ENCODE measurements around the gene ALDOC. TPM values are rescaled to one million over a fixed set of nuclear protein-coding genes. Genes with fewer than 3 reads are reported as not detected.
A peak's percentile ranks its signal among the peaks of the same experiment; 100 is the strongest.

ALDOC gene
- total and polyA plus RNA-seq, 2 of the 13 experiments (the other 11 are each of a cell fraction or from before 2014, with no cell fraction given), result 15.4 to 60.9 TPM

DNA sequence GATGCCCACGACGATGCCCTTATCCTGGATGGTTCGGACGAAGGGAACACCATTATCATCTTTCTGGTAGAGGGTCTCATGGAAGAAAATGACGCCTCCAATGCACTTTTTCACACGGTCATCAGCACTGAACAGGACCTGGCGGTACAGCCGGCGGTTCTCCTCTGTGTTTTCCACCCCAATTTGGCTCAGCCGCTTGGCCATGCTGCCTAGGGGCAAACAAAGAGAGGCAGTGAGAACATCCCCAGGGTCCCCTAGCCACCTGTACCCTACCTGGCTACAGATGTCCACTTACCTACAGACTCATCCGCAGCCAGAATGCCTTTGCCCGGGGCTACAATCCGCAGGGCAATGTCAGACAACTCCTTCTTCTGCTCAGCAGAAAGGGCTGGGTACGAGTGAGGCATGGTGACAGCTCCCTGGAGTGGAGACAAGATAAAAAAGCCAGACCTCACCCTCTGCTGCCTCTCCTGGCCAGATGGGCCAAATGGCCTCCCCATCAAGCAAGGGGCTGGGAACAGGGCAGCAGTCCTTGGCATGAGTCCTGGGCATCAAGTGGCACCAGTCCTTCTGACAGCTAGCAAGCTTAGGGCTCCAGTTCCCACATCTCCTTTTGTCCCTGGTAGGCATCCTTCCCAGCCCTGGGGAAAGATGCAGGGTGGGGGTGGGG is 1.4 kb downstream of the ALDOC start:
- in situ Hi-C loops (cut with HindIII; ENCODE audit: extremely low pct_ligation_motif_present, low pct_unique_long_range_greater_than_20kb) (no loop called here), intact Hi-C loops (cut with micrococcal nuclease; ENCODE audit: unreplicated experiment) (no loop called here)
- H2AFZ ChIP-seq (ENCODE audit: low read length), result no peak overlapping the region
- H4K20me1 ChIP-seq (ENCODE audit: insufficient read depth, low read length), result no peaks in the 10 kb centered on the region
- no peak overlapping the region for H3K27ac ChIP-seq (ENCODE audit: extremely low read length, insufficient read depth, low read length)
- H3K36me3 ChIP-seq (replicated peaks in 1 of 2; ENCODE audit: control insufficient read depth in 1 of 2, insufficient read depth in 2 of 2, low read length in 2 of 2), result peaks cover 15 to 29% of the 10 kb centered on the region in 2 experiments
- 95% methylated on average over 14 of the region's 14 CpGs for WGBS (ENCODE audit: low lambda C conversion rate)
- peak overlapping the region; percentile 49; the same call in 1 of the 2 replicates for H3K9ac ChIP-seq (ENCODE audit: insufficient read depth, low read depth, low read length)
- ChIA-PET POLR2A (no interaction called here), CTCF (ENCODE audit: low intra/inter-chr PET ratio, low total read pairs) (no interaction called here)
- no peak for DNase-seq (ENCODE audit: low spot score)
- H3K9me3 ChIP-seq (ENCODE audit: low read length), result no peaks in the 10 kb centered on the region
- H3K79me2 ChIP-seq (ENCODE audit: insufficient read depth, low read length), result peaks cover 10% of the 10 kb centered on the region
- TF ChIP-seq, protein P1, sequence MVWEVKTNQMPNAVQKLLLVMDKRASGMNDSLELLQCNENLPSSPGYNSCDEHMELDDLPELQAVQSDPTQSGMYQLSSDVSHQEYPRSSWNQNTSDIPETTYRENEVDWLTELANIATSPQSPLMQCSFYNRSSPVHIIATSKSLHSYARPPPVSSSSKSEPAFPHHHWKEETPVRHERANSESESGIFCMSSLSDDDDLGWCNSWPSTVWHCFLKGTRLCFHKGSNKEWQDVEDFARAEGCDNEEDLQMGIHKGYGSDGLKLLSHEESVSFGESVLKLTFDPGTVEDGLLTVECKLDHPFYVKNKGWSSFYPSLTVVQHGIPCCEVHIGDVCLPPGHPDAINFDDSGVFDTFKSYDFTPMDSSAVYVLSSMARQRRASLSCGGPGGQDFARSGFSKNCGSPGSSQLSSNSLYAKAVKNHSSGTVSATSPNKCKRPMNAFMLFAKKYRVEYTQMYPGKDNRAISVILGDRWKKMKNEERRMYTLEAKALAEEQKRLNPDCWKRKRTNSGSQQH (CRISPR knock-in tag; IDR thresholded peaks at IDR 0.05; ENCODE audit: low read depth), result no peak
- peak overlapping the region in 1 of 3 experiments; percentile 63; a peak in 1 of 6 replicates for H3K4me3 ChIP-seq (replicated peaks in 1 of 3; ENCODE audit: insufficient read depth in 1 of 3, low read depth in 2 of 3, low read length in 3 of 3)
- no peaks in the 10 kb centered on the region for H3K27me3 ChIP-seq (ENCODE audit: control insufficient read depth in 1 of 2, insufficient read depth in 2 of 2, low read length in 2 of 2)
- BruUV-seq (replicated peaks), result no TSS peak
- no peak for FAIRE-seq
- peaks cover 53% of the 10 kb centered on the region for H3K4me1 ChIP-seq (ENCODE audit: insufficient read depth, low read length)
- ATAC-seq, result no peak
- H3K4me2 ChIP-seq (ENCODE audit: low read depth, low read length), result peak overlapping the region; percentile 59

DNA sequence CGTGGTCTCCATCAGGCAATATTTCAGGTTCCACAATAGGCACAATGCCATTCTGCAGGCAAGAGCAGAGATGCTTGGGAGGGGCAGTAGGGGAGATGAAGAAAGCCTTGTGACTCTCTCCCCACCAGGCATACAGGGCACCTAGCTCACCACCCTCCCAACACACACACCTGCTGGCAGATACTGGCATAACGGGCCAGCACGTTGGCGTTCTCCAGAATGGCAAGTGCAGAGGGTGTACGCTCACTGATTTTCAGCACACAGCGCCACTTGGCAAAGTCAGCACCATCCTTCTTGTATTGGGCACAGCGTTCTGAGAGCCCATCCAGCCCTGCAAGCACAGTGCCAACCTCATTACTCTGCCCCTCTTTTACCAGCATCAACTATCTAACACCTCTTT is 2.2 kb downstream of the ALDOC start:
- WGBS (ENCODE audit: low lambda C conversion rate), result 86% methylated on average over 6 of the region's 7 CpGs
- Histone ChIP-seq H3K4me3 (replicated peaks in 1 of 3; ENCODE audit: insufficient read depth in 1 of 3, low read depth in 2 of 3, low read length in 3 of 3) (no peak overlapping the region), H4K20me1 (ENCODE audit: insufficient read depth, low read length) (no peaks in the 10 kb centered on the region), H3K27me3 (ENCODE audit: control insufficient read depth in 1 of 2, insufficient read depth in 2 of 2, low read length in 2 of 2) (no peaks in the 10 kb centered on the region), H3K4me1 (ENCODE audit: insufficient read depth, low read length) (peaks cover 60% of the 10 kb centered on the region), H3K9me3 (ENCODE audit: low read length) (no peaks in the 10 kb centered on the region), H3K9ac (ENCODE audit: insufficient read depth, low read depth, low read length) (no peak overlapping the region), H3K27ac (ENCODE audit: extremely low read length, insufficient read depth, low read length) (no peak overlapping the region), H3K36me3 (replicated peaks in 1 of 2; ENCODE audit: control insufficient read depth in 1 of 2, insufficient read depth in 2 of 2, low read length in 2 of 2) (peaks cover 11 to 21% of the 10 kb centered on the region in 2 experiments), H3K4me2 (ENCODE audit: low read depth, low read length) (no peak overlapping the region), H3K79me2 (ENCODE audit: insufficient read depth, low read length) (peaks cover 15% of the 10 kb centered on the region), H2AFZ (ENCODE audit: low read length) (no peak overlapping the region)
- in situ Hi-C loops (cut with HindIII; ENCODE audit: extremely low pct_ligation_motif_present, low pct_unique_long_range_greater_than_20kb) (loop anchor here (5.0 kb wide), 1 partner anchor 48 kb away; no protein-coding TSS in a partner anchor), intact Hi-C loops (cut with micrococcal nuclease; ENCODE audit: unreplicated experiment) (no loop called here)
- no peak for DNase-seq (ENCODE audit: low spot score)
- POLR2A ChIA-PET, result no interaction called here
- TF ChIP-seq, protein P2, sequence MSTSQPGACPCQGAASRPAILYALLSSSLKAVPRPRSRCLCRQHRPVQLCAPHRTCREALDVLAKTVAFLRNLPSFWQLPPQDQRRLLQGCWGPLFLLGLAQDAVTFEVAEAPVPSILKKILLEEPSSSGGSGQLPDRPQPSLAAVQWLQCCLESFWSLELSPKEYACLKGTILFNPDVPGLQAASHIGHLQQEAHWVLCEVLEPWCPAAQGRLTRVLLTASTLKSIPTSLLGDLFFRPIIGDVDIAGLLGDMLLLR (CRISPR knock-in tag; IDR thresholded peaks at IDR 0.05), result no peak
- TF ChIP-seq ZNF251 (CRISPR knock-in tag; IDR thresholded peaks at IDR 0.05) (no peak), ZNF501 (CRISPR knock-in tag; IDR thresholded peaks at IDR 0.05) (no peak), NKX3-1 (CRISPR knock-in tag; IDR thresholded peaks at IDR 0.05) (no peak), ZFYVE20 (CRISPR knock-in tag; IDR thresholded peaks at IDR 0.05; ENCODE audit: borderline replicate concordance, low read depth) (no peak), ZNF33A (CRISPR knock-in tag; IDR thresholded peaks at IDR 0.05; ENCODE audit: borderline replicate concordance) (no peak), SCMH1 (CRISPR knock-in tag; IDR thresholded peaks at IDR 0.05; ENCODE audit: borderline replicate concordance) (no peak), KLF15 (CRISPR knock-in tag; IDR thresholded peaks at IDR 0.05; ENCODE audit: borderline replicate concordance) (no peak)
- TF ChIP-seq, protein P3, sequence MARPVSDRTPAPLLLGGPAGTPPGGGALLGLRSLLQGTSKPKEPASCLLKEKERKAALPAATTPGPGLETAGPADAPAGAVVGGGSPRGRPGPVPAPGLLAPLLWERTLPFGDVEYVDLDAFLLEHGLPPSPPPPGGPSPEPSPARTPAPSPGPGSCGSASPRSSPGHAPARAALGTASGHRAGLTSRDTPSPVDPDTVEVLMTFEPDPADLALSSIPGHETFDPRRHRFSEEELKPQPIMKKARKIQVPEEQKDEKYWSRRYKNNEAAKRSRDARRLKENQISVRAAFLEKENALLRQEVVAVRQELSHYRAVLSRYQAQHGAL (CRISPR knock-in tag; IDR thresholded peaks at IDR 0.05; ENCODE audit: not compliant biosample characterization), result no peak
- TF ChIP-seq, protein P4, sequence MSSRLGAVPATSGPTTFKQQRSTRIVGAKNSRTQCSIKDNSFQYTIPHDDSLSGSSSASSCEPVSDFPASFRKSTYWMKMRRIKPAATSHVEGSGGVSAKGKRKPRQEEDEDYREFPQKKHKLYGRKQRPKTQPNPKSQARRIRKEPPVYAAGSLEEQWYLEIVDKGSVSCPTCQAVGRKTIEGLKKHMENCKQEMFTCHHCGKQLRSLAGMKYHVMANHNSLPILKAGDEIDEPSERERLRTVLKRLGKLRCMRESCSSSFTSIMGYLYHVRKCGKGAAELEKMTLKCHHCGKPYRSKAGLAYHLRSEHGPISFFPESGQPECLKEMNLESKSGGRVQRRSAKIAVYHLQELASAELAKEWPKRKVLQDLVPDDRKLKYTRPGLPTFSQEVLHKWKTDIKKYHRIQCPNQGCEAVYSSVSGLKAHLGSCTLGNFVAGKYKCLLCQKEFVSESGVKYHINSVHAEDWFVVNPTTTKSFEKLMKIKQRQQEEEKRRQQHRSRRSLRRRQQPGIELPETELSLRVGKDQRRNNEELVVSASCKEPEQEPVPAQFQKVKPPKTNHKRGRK (CRISPR knock-in tag; IDR thresholded peaks at IDR 0.05), result no peak
- CTCF ChIA-PET (ENCODE audit: low intra/inter-chr PET ratio, low total read pairs), result no interaction called here
- no TSS peak for BruUV-seq (replicated peaks)
- no peak for ATAC-seq
- FAIRE-seq, result no peak
